ENCODE results near the gene SNX20. TPM values are rescaled to one million over a fixed set of nuclear protein-coding genes. Genes with fewer than 3 reads are reported as not detected.

The SNX20 gene
- total RNA-seq, 1 donor from 2014 or later: not detected

DNA sequence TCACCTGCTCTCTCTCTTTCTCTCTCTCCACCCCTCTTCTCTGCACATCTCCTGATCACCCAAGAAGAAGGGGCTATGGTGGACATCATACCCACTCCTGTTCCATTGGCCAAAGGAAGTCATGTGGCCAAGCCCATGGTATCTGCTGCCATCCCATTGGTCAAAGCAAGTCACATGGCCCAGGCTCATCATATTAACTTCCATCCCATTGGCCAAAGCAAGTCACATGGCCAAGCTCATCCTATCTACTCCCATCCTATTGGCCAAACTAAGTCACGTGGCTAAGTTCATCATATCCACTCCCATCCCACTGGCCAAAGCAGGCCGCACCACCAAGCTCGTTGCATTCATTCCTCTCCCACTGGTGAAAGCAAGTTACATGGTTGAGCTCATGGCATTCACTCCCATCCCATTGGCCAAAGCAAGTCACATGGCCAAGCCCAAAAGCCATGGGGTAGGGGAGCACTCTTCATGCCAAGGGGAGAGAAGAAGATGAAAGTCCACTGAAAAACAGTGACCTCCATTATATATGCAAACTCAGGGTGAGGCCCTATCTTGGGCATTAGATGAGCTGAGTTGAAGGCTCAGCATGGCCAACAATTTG is 29.2 kb downstream of the SNX20 start:
- no peak overlapping the region for H3K9ac ChIP-seq (ENCODE audit: low read length)
- no peaks in the 10 kb centered on the region for H3K4me1 Mint-ChIP-seq (ENCODE audit: low read depth, unreplicated experiment)
- H3K4me1 ChIP-seq (ENCODE audit: insufficient read depth, low read length): no peaks in the 10 kb centered on the region
- H4K20me1 ChIP-seq (ENCODE audit: insufficient read depth, low read length): no peaks in the 10 kb centered on the region
- H3K4me3 Mint-ChIP-seq (ENCODE audit: unreplicated experiment): no peak overlapping the region
- H3K36me3 Mint-ChIP-seq (ENCODE audit: low read depth, unreplicated experiment): peaks cover 2% of the 10 kb centered on the region
- no peak overlapping the region for H3K4me3 ChIP-seq (ENCODE audit: insufficient read depth, low read depth, low read length)
- peaks cover 36% of the 10 kb centered on the region for H3K27me3 Mint-ChIP-seq (ENCODE audit: low read depth, unreplicated experiment)
- no peaks in the 10 kb centered on the region for H3K9me3 ChIP-seq (ENCODE audit: insufficient read depth, low read depth, low read length)
- H3K79me2 ChIP-seq (ENCODE audit: insufficient read depth, low read length): no peaks in the 10 kb centered on the region
- no peaks in the 10 kb centered on the region for H3K27me3 ChIP-seq (ENCODE audit: insufficient read depth, low read length)
- H3K27ac Mint-ChIP-seq (ENCODE audit: unreplicated experiment): no peak overlapping the region
- peaks cover 6% of the 10 kb centered on the region for H3K9me3 Mint-ChIP-seq (ENCODE audit: unreplicated experiment)
- H3K4me2 ChIP-seq (ENCODE audit: low read length): no peak overlapping the region
- no peak overlapping the region for H2AFZ ChIP-seq (ENCODE audit: low read depth, low read length)
- DNase-seq (ENCODE audit: low read depth): no peak
- no peak for FAIRE-seq
- TF ChIP-seq EZH2 (IDR thresholded peaks at IDR 0.05; ENCODE audit: insufficient read depth, low read length): no peak
- TF ChIP-seq, protein P1, sequence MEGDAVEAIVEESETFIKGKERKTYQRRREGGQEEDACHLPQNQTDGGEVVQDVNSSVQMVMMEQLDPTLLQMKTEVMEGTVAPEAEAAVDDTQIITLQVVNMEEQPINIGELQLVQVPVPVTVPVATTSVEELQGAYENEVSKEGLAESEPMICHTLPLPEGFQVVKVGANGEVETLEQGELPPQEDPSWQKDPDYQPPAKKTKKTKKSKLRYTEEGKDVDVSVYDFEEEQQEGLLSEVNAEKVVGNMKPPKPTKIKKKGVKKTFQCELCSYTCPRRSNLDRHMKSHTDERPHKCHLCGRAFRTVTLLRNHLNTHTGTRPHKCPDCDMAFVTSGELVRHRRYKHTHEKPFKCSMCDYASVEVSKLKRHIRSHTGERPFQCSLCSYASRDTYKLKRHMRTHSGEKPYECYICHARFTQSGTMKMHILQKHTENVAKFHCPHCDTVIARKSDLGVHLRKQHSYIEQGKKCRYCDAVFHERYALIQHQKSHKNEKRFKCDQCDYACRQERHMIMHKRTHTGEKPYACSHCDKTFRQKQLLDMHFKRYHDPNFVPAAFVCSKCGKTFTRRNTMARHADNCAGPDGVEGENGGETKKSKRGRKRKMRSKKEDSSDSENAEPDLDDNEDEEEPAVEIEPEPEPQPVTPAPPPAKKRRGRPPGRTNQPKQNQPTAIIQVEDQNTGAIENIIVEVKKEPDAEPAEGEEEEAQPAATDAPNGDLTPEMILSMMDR (IDR thresholded peaks at IDR 0.05; ENCODE audit: insufficient read depth, low read depth, low read length): no peak
- H3K27ac ChIP-seq (ENCODE audit: low read depth, low read length): no peak overlapping the region
- H3K36me3 ChIP-seq (ENCODE audit: insufficient read depth, low read length): no peaks in the 10 kb centered on the region

DNA sequence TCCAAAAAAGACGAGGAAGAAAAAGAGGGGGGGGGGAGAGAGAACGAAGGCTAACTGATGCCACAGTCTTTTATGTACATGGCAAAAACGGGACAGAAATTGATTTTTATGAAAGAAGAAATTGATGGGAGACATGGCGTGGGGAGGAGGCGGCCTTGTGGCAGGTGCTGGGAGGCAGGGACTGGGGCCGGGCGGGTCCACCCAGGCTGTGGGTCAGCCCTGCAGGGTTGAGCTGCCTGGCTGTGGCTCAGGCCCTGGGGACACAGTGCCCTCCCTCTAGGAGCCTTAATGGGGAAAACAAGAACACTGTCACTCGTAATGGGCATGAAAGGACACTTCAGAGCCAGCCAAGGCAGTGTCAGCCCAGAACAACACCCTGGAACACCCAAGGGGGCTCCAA is 34.8 kb downstream of the SNX20 start:
- FAIRE-seq: no peak

More for the DNA sequence above, 34.8 kb downstream of the SNX20 start:
- no peaks in the 10 kb centered on the region for H3K27me3 ChIP-seq (ENCODE audit: insufficient read depth, low read length)
- Mint-ChIP-seq H3K9me3 (ENCODE audit: unreplicated experiment) (peaks cover 6% of the 10 kb centered on the region), H3K27me3 (ENCODE audit: low read depth, unreplicated experiment) (peaks cover 42% of the 10 kb centered on the region), H3K4me3 (ENCODE audit: unreplicated experiment) (no peak overlapping the region), H3K27ac (ENCODE audit: unreplicated experiment) (no peak overlapping the region), H3K36me3 (ENCODE audit: low read depth, unreplicated experiment) (no peaks in the 10 kb centered on the region), H3K4me1 (ENCODE audit: low read depth, unreplicated experiment) (no peaks in the 10 kb centered on the region)
- no peak overlapping the region for H3K27ac ChIP-seq (ENCODE audit: low read depth, low read length)
- TF ChIP-seq, protein P1 (IDR thresholded peaks at IDR 0.05; ENCODE audit: insufficient read depth, low read depth, low read length): no peak
- no peak for TF ChIP-seq EZH2 (IDR thresholded peaks at IDR 0.05; ENCODE audit: insufficient read depth, low read length)
- no peak overlapping the region for H2AFZ ChIP-seq (ENCODE audit: low read depth, low read length)
- H3K9ac ChIP-seq (ENCODE audit: low read length): no peak overlapping the region
- H3K4me1 ChIP-seq (ENCODE audit: insufficient read depth, low read length): no peaks in the 10 kb centered on the region
- H3K4me2 ChIP-seq (ENCODE audit: low read length): no peak overlapping the region
- H4K20me1 ChIP-seq (ENCODE audit: insufficient read depth, low read length): no peaks in the 10 kb centered on the region
- no peaks in the 10 kb centered on the region for H3K9me3 ChIP-seq (ENCODE audit: insufficient read depth, low read depth, low read length)
- DNase-seq (ENCODE audit: low read depth): no peak
- H3K36me3 ChIP-seq (ENCODE audit: insufficient read depth, low read length): no peaks in the 10 kb centered on the region
- H3K79me2 ChIP-seq (ENCODE audit: insufficient read depth, low read length): no peaks in the 10 kb centered on the region
- H3K4me3 ChIP-seq (ENCODE audit: insufficient read depth, low read depth, low read length): no peak overlapping the region

All from astrocyte (in vitro differentiated cells and primary cell).